ENCODE data around the gene TBC1D17. TPM values are rescaled to one million over a fixed set of nuclear protein-coding genes. Genes with fewer than 3 reads are reported as not detected.

TBC1D17 gene
- total RNA-seq, 2 donors from 2014 or later = 27.9 to 31.7 TPM

DNA sequence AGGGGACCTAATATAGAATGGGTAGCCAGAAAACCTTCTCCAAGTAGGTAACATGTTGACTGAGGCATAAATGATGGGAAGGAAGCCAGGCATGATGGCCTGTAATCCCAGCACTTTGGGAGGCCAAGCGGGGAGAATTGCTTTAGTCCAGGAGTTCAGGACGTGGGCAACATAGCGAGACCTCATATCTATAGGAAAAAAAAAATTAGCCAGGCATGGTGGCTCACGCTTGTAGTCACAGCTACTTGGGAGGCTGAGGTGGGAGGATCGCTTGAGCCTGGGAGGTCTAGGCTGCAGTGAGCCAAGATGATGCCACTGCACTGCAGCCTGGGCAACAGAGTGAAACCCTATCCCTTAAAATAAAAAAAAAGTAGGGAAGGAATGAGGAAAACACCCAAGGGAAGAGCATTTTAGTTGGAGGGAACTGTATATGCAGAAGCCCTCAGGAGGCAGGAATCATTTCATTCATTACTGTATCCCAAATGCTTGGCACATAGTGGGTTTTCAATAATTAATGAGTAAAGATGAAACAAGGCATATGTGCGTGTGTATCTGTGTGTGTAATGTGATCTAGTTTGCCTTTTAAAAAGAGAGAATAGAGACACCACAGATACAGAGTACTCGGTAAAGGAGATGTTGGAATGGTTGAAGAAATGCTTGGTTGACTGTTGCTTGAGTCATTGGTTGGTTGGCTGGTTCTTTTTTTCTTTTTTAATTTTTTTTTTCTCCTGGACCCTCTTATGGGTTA lies 54.0 kb downstream of the TBC1D17 start:
- DNase-seq (ENCODE audit: low spot score) (no peak), ATAC-seq (ENCODE audit: insufficient number of reproducible peaks, low FRiP score, low read depth) (no peak)
- TF ChIP-seq, protein P1, sequence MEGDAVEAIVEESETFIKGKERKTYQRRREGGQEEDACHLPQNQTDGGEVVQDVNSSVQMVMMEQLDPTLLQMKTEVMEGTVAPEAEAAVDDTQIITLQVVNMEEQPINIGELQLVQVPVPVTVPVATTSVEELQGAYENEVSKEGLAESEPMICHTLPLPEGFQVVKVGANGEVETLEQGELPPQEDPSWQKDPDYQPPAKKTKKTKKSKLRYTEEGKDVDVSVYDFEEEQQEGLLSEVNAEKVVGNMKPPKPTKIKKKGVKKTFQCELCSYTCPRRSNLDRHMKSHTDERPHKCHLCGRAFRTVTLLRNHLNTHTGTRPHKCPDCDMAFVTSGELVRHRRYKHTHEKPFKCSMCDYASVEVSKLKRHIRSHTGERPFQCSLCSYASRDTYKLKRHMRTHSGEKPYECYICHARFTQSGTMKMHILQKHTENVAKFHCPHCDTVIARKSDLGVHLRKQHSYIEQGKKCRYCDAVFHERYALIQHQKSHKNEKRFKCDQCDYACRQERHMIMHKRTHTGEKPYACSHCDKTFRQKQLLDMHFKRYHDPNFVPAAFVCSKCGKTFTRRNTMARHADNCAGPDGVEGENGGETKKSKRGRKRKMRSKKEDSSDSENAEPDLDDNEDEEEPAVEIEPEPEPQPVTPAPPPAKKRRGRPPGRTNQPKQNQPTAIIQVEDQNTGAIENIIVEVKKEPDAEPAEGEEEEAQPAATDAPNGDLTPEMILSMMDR (IDR thresholded peaks at IDR 0.05) = no peak
- H3K36me3 ChIP-seq = peaks cover 6% of the 10 kb centered on the region
- H3K27me3 ChIP-seq (replicated peaks; ENCODE audit: insufficient read depth) = no peaks in the 10 kb centered on the region
- no peaks in the 10 kb centered on the region for H3K9me3 ChIP-seq
- H3K4me3 ChIP-seq = no peak overlapping the region
- peaks cover 10 to 25% of the 10 kb centered on the region in 2 donors for H3K4me1 ChIP-seq (ENCODE audit: control insufficient read depth in 1 of 2, low read depth in 2 of 2)
- no peak overlapping the region for H3K27ac ChIP-seq

DNA sequence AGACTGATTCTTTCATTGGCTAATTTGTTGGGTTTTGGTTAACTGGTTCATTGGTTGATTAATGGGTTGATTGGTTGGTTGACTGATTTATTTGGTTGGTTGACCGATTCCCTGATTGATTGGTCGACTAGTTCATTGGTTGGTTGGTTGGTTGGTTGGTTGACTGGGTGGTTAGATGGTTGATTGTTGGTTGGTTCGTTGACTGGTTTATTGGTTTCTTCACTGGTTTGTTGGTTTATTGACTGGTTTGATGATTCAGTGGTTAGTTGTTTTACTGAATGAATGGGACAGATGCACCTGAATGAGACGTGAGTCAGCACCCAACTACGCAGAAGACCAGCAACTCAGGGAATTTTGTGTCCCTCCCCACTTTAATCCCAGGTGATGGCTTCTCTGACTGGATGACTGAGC lies 54.5 kb downstream of the TBC1D17 start:
- H3K27ac ChIP-seq = no peak overlapping the region
- H3K27me3 ChIP-seq (replicated peaks; ENCODE audit: insufficient read depth) = no peaks in the 10 kb centered on the region
- no peaks in the 10 kb centered on the region for H3K9me3 ChIP-seq
- ATAC-seq (ENCODE audit: insufficient number of reproducible peaks, low FRiP score, low read depth) (no peak), DNase-seq (ENCODE audit: low spot score) (no peak)
- peaks cover 5% of the 10 kb centered on the region for H3K36me3 ChIP-seq
- no peak overlapping the region for H3K4me3 ChIP-seq
- peaks cover 9 to 21% of the 10 kb centered on the region in 2 donors for H3K4me1 ChIP-seq (ENCODE audit: control insufficient read depth in 1 of 2, low read depth in 2 of 2)
- TF ChIP-seq, protein P1 (IDR thresholded peaks at IDR 0.05) = no peak

DNA sequence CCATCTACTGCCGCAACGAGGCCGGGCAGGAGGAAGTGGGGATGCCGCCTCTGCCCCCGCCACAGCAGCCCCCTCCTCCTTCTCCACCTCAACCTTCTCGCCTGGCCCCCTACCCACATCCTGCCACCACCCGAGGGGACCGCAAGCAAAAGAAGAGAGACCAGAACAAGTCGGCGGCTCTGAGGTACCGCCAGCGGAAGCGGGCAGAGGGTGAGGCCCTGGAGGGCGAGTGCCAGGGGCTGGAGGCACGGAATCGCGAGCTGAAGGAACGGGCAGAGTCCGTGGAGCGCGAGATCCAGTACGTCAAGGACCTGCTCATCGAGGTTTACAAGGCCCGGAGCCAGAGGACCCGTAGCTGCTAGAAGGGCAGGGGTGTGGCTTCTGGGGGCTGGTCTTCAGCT lies 55.2 kb downstream of the TBC1D17 start:
- Histone ChIP-seq H3K27me3 (replicated peaks; ENCODE audit: insufficient read depth) (no peaks in the 10 kb centered on the region), H3K4me1 (ENCODE audit: control insufficient read depth in 1 of 2, low read depth in 2 of 2) (peaks cover 4 to 14% of the 10 kb centered on the region in 2 donors), H3K9me3 (no peaks in the 10 kb centered on the region), H3K27ac (no peak overlapping the region), H3K4me3 (no peak overlapping the region), H3K36me3 (no peaks in the 10 kb centered on the region)
- TF ChIP-seq, protein P1 (IDR thresholded peaks at IDR 0.05) = no peak
- no peak for DNase-seq (ENCODE audit: low spot score)
- ATAC-seq (ENCODE audit: insufficient number of reproducible peaks, low FRiP score, low read depth) = no peak

DNA sequence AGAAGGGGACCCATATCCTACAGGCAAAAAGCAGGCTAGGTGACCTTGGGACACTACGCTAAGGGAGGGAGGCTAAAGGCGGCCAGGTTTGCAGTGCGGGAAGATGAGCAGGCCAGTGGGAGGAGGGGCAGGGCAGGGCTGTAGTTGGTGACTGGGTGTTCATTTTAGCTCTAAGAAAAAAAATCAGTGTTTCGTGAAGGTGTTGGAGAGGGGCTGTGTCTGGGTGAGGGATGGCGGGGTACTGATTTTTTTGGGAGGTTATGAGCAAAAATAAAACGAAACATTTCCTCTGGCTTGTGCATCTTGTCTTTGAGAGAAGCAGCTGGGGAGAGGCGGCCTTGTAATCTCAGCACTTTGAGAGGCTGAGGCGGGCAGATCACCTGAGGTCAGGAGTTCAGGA lies 56.1 kb downstream of the TBC1D17 start:
- TF ChIP-seq, protein P1 (IDR thresholded peaks at IDR 0.05) = no peak
- DNase-seq (ENCODE audit: low spot score) = no peak
- ATAC-seq (ENCODE audit: insufficient number of reproducible peaks, low FRiP score, low read depth) = no peak
- Histone ChIP-seq H3K27me3 (replicated peaks; ENCODE audit: insufficient read depth) (no peaks in the 10 kb centered on the region), H3K27ac (no peak overlapping the region), H3K9me3 (no peaks in the 10 kb centered on the region), H3K36me3 (no peaks in the 10 kb centered on the region), H3K4me1 (ENCODE audit: control insufficient read depth in 1 of 2, low read depth in 2 of 2) (peaks cover 7% of the 10 kb centered on the region in 2 donors), H3K4me3 (no peak overlapping the region)

DNA sequence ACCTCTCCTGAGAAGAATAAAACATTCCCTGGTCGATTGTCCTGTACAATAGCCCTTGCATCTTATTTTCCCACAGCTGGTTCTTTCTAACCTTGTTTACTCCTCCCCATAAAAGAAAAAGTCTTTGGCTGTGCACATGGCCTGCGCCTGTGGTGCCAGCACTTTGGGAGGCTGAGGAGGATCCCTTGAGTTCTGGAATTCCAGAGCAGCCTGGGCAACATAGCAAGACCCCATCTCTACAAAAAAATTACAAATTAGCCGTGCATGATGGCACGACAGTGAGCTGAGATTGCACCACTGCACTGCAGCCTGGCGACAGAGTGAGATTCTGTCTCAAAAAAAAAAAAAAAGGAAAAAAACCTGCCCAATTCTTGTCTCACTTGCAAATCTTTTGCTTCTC lies 59.0 kb downstream of the TBC1D17 start:
- Histone ChIP-seq H3K27me3 (replicated peaks; ENCODE audit: insufficient read depth) (no peaks in the 10 kb centered on the region), H3K4me3 (no peak overlapping the region), H3K9me3 (no peaks in the 10 kb centered on the region), H3K27ac (no peak overlapping the region), H3K4me1 (ENCODE audit: control insufficient read depth in 1 of 2, low read depth in 2 of 2) (peaks cover 0 to 4% of the 10 kb centered on the region in 2 donors), H3K36me3 (no peaks in the 10 kb centered on the region)
- DNase-seq (ENCODE audit: low spot score) = no peak
- no peak for ATAC-seq (ENCODE audit: insufficient number of reproducible peaks, low FRiP score, low read depth)
- TF ChIP-seq, protein P1 (IDR thresholded peaks at IDR 0.05) = no peak

All from thoracic aorta (tissue), 2 donors.